Activated naive CD4-positive, alpha-beta T cell (primary cell): Measurements from ENCODE around the gene SUCLA2.

Experiments
- DNase-seq, 4 experiments: peaks; one replicate each; lab custom pipeline; 2025; lab: John Stamatoyannopoulos, UW

The SUCLA2 gene

DNA sequence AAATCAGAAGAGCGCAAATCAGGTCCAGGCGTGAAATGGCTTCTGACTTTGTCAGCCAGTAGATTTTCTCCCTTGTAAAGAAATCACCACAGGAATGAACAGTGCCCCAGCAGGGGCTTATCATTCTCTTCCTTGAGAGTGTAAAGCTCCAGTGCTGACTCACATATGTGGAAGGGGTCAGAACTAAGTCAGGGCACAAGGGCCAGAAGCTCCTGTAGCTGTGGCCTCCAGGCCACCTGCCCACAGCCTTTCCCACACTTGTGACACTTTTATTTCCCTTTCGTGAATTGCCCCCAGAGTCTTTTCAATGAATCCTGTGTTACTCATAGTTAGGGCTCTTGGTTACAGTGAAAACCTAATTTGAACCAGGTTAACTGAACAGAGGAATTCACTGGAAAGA is 99.6 kb downstream of the SUCLA2 start:
- no peak for DNase-seq

DNA sequence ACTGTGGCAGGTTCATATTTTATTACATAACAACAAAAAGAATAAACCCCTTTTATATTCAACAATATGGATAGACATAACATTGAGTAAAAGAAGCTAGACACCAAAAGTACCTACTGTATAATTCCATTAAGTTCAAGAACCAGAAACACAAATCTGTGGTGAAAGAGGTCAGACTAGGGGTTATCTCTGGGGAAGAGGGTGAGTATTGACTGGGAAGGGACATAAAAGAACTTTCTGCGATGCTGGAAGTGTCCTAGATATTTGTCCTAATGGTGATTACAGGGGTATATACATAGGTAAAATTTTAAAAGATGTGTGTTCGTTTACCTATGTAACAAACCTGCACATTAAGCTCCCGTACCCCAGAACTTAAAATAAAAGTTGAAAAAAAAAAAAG is 103.0 kb downstream of the SUCLA2 start:
- DNase-seq, result no peak

DNA sequence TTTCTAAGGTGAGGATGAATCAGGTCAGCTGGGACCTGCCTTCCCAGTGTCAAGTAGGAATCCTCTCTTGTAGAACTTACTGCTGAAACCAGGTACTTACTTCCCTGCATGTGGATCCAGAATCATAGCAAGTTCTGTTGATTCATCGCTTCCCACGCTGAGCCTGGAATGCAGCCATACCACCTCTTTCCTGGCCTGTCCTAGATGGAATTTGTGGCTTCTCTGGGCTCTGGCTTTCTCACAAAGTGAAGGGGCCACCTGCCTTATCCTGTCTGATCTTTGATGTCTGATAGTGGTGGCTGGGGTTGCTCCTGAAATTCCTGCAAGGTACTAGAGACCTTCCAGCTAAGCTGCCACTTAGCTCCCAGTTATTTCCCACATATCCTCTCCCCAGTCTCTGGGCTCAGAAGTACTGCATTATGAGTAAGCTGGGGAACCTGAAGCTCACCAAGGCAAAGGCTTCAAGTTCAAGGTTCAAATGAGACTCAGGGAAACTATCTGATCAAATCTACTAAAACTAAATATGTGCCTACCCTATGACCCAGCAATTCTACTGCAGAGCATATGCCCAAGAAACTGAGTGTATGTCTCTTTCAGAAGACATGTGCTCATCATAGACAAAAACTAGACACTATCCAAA is 103.5 kb downstream of the SUCLA2 start:
- no peak for DNase-seq

DNA sequence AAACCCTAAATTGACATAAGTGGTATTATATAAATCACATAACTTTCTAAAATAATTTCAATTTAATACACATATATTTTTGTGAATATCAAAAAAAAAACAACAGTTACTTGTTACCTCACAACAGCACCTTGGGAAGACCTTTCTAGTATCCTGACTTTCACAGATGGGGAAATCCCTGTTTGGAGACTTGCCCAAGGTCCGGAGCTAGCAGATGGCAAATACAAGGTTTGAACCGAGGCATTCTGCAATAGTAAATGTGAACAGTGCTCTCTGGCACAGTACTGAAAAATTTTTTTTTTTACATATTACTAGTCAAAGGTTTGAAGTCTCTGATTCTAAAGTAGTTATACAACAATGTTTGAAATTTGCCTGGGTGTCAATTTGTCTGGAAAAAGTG is 104.5 kb downstream of the SUCLA2 start:
- DNase-seq, result no peak

DNA sequence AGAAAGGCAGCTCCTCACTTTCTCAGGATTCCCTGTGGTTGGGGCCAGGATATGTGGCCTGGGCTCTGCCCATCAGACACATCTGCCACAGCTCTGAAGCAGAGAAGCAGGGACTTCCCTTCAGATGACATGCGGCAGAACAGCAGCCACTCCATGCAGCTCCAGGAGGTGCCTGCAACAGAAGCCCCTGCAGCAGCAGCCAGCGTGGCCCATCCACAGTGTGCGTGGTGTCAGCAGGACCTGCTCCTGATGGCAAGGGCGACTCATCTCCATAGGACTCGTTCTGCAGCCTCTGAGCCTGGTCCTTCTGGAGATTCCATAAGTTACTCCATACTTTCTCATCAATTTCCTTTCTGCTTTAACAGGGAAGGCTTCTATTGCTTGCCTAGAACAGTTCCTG is 105.0 kb downstream of the SUCLA2 start:
- DNase-seq, result no peak

DNA sequence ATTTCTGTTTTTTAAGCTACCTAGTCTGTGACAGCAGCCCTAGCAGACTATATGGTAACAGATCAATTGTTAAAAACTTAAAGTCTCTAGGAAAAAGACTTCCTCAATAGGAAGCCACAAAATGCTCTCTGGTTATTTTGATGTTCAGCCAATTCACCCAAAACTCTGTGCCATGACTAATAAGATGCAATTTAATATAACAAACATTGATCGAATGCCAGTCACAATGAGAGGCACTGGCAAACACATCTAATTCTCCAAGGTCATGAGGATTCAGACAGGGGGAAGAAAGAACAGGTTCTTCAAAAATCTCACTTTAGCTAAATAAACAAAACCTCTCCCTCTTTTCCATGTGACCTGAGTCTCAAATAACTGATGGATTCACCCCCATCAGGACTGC is 107.5 kb downstream of the SUCLA2 start:
- no peak for DNase-seq
